HG03558 (cell line): Measurements from ENCODE around the gene UBR3.
"Not testable (repeated sequence)": the region's sequence is repeated elsewhere in the genome, so short reads cannot be mapped to it uniquely, and the experiment has no call there.

Experiments used
- ATAC-seq: cut with Tn5 transposase; IDR thresholded peaks from one replicate; pipeline ENCODE4 v1.9.1; 2021; ENCODE audit warnings: moderate number of reproducible peaks; ENCODE audit not compliant: unreplicated experiment; ENCODE audit errors: extremely low read depth

The UBR3 gene, protein sequence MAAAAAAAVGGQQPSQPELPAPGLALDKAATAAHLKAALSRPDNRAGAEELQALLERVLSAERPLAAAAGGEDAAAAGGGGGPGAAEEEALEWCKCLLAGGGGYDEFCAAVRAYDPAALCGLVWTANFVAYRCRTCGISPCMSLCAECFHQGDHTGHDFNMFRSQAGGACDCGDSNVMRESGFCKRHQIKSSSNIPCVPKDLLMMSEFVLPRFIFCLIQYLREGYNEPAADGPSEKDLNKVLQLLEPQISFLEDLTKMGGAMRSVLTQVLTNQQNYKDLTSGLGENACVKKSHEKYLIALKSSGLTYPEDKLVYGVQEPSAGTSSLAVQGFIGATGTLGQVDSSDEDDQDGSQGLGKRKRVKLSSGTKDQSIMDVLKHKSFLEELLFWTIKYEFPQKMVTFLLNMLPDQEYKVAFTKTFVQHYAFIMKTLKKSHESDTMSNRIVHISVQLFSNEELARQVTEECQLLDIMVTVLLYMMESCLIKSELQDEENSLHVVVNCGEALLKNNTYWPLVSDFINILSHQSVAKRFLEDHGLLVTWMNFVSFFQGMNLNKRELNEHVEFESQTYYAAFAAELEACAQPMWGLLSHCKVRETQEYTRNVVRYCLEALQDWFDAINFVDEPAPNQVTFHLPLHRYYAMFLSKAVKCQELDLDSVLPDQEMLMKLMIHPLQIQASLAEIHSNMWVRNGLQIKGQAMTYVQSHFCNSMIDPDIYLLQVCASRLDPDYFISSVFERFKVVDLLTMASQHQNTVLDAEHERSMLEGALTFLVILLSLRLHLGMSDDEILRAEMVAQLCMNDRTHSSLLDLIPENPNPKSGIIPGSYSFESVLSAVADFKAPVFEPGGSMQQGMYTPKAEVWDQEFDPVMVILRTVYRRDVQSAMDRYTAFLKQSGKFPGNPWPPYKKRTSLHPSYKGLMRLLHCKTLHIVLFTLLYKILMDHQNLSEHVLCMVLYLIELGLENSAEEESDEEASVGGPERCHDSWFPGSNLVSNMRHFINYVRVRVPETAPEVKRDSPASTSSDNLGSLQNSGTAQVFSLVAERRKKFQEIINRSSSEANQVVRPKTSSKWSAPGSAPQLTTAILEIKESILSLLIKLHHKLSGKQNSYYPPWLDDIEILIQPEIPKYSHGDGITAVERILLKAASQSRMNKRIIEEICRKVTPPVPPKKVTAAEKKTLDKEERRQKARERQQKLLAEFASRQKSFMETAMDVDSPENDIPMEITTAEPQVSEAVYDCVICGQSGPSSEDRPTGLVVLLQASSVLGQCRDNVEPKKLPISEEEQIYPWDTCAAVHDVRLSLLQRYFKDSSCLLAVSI (N-terminal part only)

DNA sequence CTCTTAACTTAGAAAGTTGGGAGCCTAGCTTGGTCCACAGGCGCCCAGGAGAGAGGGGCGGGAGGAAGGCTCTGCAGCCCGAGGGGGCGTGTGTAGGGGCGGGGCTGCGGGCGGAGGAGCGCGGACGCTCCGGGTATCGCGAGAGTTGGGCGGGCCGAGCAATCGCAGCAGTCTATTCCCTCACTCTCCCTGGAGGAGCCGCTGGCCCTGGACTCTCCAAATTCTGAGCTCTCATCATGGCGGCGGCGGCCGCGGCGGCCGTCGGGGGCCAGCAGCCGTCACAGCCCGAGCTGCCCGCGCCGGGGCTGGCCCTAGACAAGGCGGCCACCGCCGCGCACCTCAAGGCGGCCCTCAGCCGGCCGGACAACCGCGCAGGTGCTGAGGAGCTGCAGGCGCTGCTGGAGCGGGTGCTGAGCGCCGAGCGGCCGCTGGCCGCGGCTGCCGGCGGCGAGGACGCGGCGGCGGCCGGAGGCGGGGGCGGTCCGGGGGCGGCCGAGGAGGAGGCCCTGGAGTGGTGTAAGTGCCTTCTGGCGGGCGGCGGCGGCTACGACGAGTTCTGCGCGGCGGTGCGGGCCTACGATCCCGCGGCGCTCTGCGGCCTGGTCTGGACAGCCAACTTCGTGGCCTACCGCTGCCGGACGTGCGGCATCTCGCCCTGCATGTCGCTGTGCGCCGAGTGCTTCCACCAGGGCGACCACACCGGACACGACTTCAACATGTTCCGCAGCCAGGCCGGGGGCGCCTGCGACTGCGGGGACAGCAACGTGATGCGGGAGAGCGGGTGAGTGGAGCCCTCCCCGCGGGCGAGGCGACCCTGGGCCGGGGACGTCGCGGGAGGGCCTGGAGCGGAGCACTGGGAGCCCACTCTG lies at the start of gene UBR3:
Gene UBR3, plus strand, starts transcription at position 183 of the 869 bp plus-strand sequence. Its CDS starts 54 bp downstream, at position 237.
- peak; percentile 66 for ATAC-seq

DNA sequence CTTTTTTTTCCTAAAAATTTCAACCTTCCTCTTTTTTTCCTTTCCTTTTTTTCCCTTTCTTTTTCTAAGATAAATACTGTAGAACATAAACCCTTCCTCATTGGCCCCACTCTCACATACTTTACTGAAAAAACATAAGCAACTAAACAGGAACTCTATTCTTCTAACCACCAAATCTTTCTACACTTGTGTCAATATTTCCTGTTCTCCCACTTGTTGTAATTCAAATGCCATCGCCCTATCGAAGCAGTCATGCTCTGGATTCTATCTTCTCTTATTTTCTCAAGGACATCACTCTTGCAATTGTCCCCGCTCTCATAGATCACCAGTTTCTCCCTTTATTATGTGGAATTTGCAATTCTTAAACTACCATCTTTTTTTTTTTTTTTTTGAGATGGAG lies 48.8 kb upstream of the UBR3 start:
- no peak for ATAC-seq

DNA sequence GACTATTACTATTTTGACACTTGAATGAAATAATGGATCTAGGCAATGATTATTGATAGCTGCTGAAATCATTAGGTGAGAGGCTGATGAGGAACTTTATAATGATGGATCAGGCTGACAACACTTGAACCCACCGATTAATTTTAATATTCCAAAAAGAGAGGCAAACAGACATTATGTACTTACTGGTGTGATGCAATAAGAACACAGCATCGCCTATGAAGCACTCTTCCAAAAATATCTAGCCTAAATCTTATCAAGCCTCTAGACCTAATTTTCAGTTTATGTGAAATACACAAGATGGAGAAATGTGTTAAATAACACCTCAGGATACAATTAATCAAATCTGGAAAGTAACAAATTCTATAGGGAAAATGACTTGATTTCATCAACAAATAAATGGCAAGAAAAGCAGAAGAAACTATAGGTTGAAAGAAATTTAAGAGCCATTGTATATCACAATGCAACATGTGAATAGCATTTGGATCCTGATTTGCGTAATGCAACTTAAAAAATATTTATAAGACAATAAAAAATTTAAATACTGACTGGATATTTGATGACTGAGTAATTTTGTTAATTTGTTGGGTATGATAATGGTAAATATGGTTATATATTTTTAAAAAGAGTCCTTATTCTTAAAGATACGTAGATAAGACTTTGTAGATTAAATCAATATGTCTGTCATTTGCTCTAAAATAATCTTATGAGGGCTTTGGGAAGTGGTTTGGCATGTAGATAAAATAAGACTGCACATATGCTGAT lies 45.8 kb upstream of the UBR3 start:
- ATAC-seq: no peak

DNA sequence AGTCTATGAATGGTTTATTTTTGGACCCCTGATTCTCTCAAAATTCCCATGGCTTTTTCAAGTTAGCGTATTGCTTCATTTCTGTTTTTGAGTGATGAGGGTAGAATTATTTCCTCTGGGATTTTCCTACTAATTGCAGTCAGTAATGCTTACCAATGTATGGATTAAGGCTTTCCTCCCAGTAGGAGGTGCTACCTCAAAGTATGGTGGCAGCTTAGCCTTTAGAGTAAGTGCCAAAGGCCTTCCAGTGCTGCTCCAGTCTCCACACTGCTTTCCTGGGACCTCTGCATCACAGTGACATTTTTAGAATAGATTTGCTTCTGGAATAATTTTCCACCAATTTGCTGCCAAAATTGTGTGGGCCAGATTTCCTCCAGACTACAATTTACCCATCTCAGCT lies 44.7 kb upstream of the UBR3 start:
- ATAC-seq: no peak

DNA sequence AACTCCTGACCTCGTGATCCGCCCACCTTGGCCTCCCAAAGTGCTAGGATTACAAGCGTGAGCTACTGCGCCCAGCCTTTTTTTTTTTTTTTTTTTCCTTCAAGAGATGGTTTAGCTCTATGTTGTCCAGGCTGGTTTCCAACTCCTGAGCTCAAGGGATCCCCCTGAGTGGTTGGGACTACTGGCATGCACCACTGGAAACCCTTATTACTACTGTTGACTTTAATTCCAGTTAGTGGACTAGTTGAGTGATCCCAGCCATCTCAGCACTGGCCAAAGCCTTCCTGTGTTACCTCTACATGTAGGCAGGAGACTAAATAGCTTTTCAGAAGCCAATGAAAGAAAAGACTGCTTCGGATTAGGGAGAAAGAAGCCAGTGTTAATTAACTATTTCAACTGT lies 36.7 kb upstream of the UBR3 start:
- ATAC-seq: no peak

DNA sequence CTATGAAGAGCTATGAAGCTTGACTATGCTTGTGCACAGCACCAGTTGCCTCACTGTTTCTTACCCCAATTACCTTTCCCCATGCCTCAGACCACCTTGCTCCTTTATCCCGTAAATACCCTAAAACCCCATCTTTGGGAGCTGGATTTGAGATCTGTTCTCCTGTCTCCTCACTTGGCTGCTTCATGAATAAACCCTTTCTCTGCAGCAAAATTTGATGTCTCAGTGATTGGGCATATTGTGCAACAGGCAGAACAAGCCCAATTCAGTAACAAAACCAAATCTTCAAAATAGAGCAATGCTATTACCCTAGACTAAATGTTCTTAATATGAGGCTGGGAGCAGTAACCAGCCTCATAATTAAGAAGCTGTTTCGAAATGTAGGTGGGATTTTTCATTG lies 32.1 kb upstream of the UBR3 start:
- no peak for ATAC-seq

DNA sequence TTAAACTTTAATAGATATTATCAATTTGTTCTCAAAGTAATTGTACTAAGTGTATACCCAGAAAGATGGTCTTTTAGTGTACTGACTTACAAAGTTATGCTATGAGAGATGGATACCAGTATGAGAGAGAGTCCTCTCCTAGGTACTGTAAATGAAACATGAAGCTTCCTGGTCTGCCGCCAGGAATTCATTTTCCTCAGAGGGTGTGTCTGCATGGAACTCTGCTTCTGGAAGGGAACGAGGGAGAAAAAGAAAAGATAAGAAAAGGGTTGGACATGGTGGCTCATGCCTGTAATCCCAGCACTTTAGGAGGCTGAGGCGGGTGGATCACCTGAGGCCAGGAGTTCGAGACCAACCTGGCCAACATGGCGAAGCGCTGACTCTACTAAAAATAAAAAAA lies 30.8 kb upstream of the UBR3 start:
- ATAC-seq: no peak

DNA sequence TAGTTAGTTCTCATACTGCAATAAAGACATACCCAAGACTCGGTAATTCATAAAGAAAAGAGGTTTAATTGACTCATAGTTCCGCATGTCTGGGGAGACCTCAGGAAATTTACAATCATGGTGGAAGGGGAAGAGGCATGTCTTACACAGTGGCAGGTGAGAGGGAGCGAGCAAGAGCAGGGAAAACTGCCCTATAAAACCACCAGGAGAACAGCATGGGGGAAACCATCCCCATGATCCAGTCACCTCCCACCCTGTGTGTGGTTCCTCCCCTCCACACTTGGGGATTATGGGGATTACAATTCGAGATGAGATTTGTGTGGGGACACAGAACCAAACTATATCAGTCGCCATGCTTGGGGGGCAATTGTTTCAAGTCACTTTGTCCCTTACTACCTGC lies 29.7 kb upstream of the UBR3 start:
- ATAC-seq: no peak

DNA sequence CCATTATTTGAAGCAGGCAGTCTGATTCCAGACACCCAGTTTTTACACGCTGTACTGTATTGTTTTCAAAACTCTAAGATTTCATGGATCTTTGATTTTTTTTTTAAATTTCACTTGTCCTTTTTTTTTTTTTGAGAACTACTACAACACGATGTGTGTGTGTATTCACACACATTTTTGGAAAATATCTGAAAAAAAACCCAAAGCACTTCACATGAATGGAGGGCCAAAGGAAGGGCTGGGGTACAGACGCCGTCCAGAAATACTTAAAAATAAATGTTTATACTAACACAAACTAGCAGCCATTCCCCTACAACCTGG lies 28.9 kb upstream of the UBR3 start:
- no peak for ATAC-seq

DNA sequence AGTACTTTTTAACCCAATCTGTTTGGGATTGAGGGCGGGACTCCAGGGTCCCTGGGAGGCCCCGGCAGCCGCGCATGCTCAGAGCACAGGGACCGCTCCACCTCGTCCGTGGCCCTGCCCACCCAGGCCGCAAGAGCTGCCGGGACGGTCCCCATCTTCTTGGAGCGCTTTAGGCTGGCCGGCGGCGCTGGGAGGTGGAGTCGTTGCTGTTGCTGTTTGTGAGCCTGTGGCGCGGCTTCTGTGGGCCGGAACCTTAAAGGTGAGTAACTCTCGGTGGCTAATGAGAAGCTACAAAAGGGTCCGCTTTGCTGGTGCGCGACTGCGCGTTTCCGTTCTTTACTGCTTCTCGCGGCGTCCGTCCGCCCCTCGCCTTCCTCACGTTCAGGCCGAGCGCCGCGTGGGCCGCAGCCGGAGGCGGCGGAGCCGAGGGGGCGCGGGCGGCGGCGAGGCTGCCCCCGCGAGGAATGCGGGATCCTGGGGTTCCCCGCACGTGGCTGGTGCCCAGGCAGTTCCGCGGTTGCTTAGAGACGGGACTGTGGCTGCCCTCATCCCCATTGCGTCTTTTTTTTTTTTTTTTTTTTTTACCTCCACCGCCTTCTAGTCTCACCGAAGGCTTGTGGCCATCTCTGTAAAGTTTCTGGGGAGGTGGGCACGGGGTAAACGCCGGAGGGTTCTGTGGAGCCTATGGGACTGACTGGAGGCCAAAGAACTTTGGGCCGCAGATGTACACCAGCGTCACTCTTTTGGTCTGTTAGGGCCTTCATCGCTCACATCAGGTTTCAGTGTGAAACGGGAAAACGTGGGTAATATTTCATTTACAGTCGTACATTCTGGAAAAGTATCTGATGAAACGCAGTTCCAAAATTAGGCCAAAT lies 28.3 kb upstream of the UBR3 start, which contains the start of gene SSB:
Gene SSB, plus strand, starts transcription at position 154 of the 875 bp plus-strand sequence. CDS start 2,090 bp downstream, outside the sequence.
- peak; percentile 88 for ATAC-seq

DNA sequence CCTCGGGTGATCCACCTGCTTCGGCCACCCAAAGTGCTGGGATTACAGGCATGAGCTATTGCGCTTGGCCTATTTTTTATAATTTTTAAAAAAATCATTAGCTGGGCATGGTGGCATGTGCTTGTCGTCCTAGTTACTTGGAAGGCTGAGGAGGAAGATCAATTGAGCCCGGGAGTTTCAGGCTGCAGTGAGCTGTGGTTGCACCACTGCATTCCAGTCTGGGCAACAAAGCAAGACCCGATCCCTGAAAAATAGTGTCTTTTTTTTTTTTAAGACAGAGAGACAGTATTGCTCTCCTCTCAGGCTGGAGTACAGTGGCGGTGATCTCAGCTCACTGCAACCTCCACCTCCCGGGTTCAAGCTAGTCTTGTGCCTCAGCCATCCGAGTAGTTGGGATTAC lies 23.8 kb upstream of the UBR3 start:
- ATAC-seq: no peak

DNA sequence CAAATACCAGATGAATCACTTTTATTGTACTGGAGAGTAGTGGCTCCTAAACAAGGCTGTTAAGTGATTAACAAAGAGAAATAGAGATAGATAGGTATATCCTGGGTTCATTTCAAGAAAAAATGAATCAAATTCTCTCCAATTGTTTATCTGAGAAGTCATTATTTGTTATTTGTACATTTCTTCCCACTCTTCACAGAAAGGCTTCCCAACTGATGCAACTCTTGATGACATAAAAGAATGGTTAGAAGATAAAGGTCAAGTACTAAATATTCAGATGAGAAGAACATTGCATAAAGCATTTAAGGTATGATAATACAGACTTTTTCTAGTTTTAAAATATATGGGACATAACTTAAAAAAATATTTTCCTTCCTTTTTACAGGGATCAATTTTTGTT lies 20.7 kb upstream of the UBR3 start:
- no peak for ATAC-seq

DNA sequence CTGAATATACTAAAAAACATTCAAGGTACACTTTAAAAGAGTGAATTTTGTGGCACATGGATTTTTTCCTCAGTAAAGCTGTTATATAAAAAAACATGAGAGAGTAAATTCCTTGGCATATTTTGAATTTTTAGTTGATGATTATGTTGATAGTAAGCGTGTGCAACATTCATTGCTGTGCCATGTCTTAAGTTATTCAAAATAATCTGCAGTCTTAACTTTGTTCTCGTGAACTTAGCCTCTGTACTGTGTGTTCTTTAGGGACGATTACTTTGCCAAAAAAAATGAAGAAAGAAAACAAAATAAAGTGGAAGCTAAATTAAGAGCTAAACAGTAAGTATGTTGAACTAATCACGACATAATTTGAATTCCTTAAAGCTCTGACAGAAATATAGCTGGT lies 19.0 kb upstream of the UBR3 start:
- no peak for ATAC-seq

DNA sequence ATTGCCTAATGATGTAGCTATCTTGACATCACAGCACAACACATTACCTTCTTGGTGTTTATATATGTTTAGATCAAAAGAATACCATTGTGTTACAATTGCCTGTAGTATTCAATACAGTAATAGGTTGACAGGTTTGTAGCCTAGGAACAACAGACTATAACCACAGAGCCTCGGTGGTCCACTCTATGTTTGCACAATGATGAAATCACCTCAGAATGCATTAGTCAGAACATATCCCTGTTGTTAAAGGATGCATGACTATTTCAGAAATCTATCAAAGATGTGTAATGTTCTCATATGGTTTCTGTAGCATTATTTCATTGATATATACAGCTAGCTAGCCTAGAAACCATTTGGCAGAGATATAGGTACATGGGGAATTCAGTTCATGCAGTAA lies 11.4 kb upstream of the UBR3 start:
- ATAC-seq: no peak

DNA sequence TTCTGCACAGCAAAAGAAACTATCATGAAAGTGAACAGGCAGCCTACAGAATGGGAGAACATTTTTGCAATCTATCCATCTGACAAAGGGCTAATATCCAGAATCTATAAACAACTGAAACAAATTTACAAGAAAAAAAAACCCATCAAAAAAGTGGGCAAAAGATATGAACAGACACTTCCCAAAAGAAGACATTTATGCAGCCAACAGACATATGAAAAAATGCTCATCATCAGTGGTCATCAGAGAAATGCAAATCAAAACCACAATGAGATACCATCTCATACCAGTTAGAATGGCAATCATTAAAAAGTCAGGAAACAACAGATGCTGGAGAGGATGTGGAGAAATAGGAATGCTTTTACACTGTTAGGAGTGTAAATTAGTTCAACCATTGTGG lies 10.3 kb upstream of the UBR3 start:
- not testable (repeated sequence) for ATAC-seq

DNA sequence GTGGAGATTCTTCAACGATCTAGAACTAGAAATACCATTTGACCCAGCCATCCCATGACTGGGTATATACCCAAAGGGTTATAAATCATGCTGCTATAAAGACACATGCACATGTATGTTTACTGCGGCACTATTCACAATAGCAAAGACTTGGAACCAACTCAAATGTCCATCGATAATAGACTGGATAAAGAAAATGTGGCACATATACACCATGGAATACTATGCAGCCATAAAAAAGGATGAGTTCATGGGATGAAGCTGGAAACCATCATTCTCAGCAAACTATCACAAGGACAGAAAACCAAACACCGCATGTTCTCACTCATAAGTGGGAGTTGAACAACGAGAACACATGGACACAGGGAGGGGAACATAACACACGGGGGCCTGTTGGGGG lies 9.9 kb upstream of the UBR3 start:
- ATAC-seq: not testable (repeated sequence)

DNA sequence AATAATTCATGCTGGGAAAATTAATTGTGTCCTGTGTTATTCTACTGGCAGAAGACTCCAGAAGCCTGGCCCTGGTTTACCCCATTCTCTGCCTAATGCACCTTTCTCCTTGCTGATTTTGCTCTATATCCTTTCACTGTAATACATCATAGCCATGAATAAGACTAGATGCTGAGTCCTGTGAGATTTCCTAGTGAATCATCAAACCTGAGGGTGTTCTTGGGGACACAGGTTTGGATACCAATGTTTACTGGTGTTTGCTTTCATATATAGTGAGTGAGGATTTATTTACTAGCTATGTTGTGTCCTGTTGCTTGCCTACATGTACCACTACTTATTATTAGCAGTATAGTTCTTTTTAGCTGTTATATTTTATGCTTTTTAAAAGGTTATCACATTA lies 9.0 kb upstream of the UBR3 start:
- ATAC-seq: no peak

DNA sequence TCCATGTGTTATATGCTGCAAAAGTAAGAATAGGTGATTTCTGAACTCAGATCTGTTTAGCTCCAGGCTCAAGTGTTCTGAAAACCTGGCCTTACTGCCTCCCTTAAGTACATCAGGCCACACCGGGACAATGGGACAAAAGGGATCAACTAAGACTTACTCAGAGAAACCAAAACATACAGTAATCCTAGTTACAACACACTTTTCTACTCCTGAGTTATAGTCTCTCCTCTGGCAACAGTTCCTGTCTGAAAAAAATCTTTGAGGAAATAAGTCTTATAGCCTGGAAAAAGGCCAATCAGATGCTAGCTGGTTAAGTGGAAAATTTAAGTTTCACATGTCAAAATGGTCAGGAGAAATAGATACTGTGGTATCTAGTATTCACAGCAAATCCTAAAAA lies 8.1 kb upstream of the UBR3 start:
- no peak for ATAC-seq
